T-helper 17 cell (primary cell): ENCODE measurements around the gene NOP10. TPM values are rescaled to one million over a fixed set of nuclear protein-coding genes. Genes with fewer than 3 reads are reported as not detected.

Source experiments
- ATAC-seq: fragments of 150-1000 bp; cut with Tn5 transposase; 2 replicates; pipeline ENCODE4 v1.10.0; 2021; ENCODE audit warnings: mild to moderate bottlenecking, moderate library complexity
- DNase-seq, 3 donors: peaks; one replicate each; pipeline versions ENCODE4 v3.0.0 to v3.0.0-alpha.2; 2020 to 2021
- H3K9me3 ChIP-seq: one replicate; pipeline ENCODE4 v1.7.0; 2013; ENCODE audit warnings: low read length, mild to moderate bottlenecking; ENCODE audit not compliant: control insufficient read depth, poor library complexity, severe bottlenecking
- H3K27ac Mint-ChIP-seq: one replicate; pipeline ENCODE4 v1.8.0; 2022; ENCODE audit warnings: mild to moderate bottlenecking, moderate library complexity, mixed read lengths
- H3K27me3 Mint-ChIP-seq: one replicate; pipeline ENCODE4 v1.8.0; 2022; ENCODE audit warnings: mixed read lengths
- H3K36me3 Mint-ChIP-seq: one replicate; pipeline ENCODE4 v1.8.0; 2022; ENCODE audit warnings: low read depth, mixed read lengths
- H3K4me1 Mint-ChIP-seq: one replicate; pipeline ENCODE4 v1.8.0; 2022; ENCODE audit warnings: mild to moderate bottlenecking, mixed read lengths
- H3K4me3 Mint-ChIP-seq: one replicate; pipeline ENCODE4 v1.8.0; 2022; ENCODE audit warnings: mild to moderate bottlenecking, moderate library complexity, mixed read lengths
- total RNA-seq, 4 donors: library from RNA in 2 of 4; stranded (reverse) in 2 of 4; gene quantifications; one replicate each; pipeline ENCODE4 v1.2.3 and lab custom pipeline; 2022 to 2026

NOP10 gene
- total RNA-seq, 2 donors from 2014 or later, result 40.8 to 52.8 TPM

DNA sequence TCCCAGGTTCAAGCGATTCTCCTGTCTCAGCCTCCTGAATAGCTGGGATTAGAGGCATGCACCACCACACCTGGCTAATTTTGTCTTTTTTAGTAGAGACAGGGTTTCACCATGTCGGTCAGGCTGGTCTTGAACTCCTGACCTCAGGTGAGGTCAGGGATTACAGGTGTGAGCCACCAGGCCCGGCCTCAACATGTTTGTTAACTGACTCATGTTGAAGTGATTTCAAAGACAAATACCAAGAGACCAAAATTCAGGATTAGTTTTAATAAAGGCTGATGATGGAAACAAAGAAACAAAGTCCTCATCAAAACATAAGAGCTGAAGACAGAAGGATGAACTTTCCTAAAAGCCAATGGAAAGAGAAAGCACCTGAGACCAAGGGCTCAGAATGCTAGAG, 41.9 kb downstream of the NOP10 start:
- ATAC-seq (no peak), DNase-seq (no peak)
- Mint-ChIP-seq H3K36me3 (peaks cover 7% of the 10 kb centered on the region), H3K4me1 (peaks cover 29% of the 10 kb centered on the region), H3K27me3 (no peaks in the 10 kb centered on the region), H3K27ac (no peak overlapping the region), H3K4me3 (no peak overlapping the region)
- H3K9me3 ChIP-seq, result no peaks in the 10 kb centered on the region

DNA sequence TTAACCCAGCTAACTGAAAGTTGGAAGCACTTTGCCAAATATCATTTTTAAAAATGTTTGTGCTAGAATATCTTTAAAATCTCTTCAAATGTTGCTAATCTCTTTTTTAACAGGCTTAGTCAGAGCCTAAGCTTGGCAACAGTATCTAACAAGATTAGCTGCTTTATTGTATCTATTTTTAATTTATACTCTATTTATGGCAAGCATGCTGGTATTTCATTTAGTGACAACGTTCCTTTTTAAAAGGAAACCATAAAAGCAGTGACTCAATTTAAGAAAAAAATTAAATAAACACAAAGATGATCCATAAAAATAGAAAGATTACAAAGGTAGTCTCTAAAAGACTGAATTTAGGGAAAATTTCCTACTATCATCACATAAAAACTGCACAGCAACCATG, 45.9 kb downstream of the NOP10 start:
- ATAC-seq (no peak), DNase-seq (no peak)
- no peaks in the 10 kb centered on the region for H3K9me3 ChIP-seq
- Mint-ChIP-seq H3K4me1 (peaks cover 23% of the 10 kb centered on the region), H3K27ac (peak overlapping the region; percentile 49), H3K27me3 (no peaks in the 10 kb centered on the region), H3K36me3 (peaks cover 8% of the 10 kb centered on the region), H3K4me3 (no peak overlapping the region)

DNA sequence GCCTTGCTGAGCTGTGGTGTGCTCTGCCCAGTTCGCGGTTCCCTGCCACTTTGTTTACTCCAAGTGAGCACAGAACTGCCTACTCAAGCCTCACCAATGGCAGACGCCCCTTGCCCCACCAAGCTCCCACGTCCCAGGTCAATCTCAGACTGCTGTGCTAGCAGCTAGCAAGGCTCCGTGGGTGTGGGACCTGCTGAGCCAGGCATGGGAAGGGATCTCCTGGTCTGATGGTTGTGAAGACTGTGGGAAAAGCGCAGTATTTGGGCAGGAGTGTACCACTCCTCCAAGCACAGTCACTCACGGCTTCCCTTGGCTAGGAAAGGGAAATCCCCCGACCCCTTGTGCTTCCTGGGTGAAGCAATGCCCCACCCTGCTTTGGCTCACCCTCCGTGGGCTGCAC, 50.3 kb downstream of the NOP10 start:
- Mint-ChIP-seq H3K4me1 (peaks cover 6% of the 10 kb centered on the region), H3K27ac (no peak overlapping the region), H3K36me3 (peaks cover 4% of the 10 kb centered on the region), H3K27me3 (no peaks in the 10 kb centered on the region), H3K4me3 (no peak overlapping the region)
- ATAC-seq, result no peak
- no peaks in the 10 kb centered on the region for H3K9me3 ChIP-seq
- no peak for DNase-seq

Other genes with a start within 250 kb of the NOP10 start
- gene EMC7, start 241.3 kb downstream of the NOP10 start, total RNA-seq, result 10 to 100 TPM; 43.0 to 50.4 TPM
- 1 to 10 TPM; 2.8 to 3.3 TPM for gene PGBD4, start 241.1 kb downstream of the NOP10 start, total RNA-seq
- gene KATNBL1, start 133.0 kb downstream of the NOP10 start, total RNA-seq, result 10 to 100 TPM; 23.8 to 26.2 TPM
- 10 to 100 TPM; 70.8 to 83.8 TPM for gene EMC4, start 118.1 kb downstream of the NOP10 start, total RNA-seq
- 10 to 100 TPM; 57.9 to 69.2 TPM for gene SLC12A6, start 5.4 kb downstream of the NOP10 start, total RNA-seq
- gene NUTM1, start 179 bp upstream of the NOP10 start, total RNA-seq, result not detected
- gene LPCAT4, start 24.1 kb upstream of the NOP10 start, total RNA-seq, result 10 to 100 TPM; 93.2 to 99.0 TPM
- 100 to 1,000 TPM; 210 to 223 TPM for gene GOLGA8A, start 94.7 kb upstream of the NOP10 start, total RNA-seq
- 100 to 1,000 TPM; 428 to 475 TPM for gene GOLGA8B, start 240.5 kb upstream of the NOP10 start, total RNA-seq